Measurements from ENCODE around the gene SUPV3L1.
"Not testable (repeated sequence)": the region's sequence is repeated elsewhere in the genome, so short reads cannot be mapped to it uniquely, and the experiment has no call there.

DNA sequence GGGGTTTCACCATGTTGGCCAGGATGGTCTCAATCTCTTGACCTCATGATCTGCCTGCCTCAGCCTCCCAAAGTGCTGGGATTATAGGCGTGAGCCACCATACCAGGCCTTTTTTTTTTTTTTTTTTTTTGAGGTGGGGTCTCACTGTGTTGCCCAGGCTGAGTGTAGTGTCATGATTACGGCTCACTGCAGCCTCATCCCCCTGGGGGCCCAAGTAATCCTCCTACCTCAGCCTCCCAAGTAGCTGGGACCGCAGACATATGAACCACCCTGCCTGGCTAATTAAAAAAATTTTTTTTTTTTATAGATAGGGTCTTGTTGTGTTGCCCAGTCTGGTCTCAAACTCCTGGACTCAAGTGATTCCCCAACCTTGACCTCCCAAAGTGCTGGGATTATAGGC, 38.0 kb upstream of the SUPV3L1 start:
- TF ChIP-seq, protein P1, sequence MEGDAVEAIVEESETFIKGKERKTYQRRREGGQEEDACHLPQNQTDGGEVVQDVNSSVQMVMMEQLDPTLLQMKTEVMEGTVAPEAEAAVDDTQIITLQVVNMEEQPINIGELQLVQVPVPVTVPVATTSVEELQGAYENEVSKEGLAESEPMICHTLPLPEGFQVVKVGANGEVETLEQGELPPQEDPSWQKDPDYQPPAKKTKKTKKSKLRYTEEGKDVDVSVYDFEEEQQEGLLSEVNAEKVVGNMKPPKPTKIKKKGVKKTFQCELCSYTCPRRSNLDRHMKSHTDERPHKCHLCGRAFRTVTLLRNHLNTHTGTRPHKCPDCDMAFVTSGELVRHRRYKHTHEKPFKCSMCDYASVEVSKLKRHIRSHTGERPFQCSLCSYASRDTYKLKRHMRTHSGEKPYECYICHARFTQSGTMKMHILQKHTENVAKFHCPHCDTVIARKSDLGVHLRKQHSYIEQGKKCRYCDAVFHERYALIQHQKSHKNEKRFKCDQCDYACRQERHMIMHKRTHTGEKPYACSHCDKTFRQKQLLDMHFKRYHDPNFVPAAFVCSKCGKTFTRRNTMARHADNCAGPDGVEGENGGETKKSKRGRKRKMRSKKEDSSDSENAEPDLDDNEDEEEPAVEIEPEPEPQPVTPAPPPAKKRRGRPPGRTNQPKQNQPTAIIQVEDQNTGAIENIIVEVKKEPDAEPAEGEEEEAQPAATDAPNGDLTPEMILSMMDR (conservative IDR thresholded peaks at IDR 0.05; ENCODE audit: low read depth, low read length), result not testable (repeated sequence)
- not testable (repeated sequence) for TF ChIP-seq EZH2 (IDR thresholded peaks at IDR 0.05; ENCODE audit: borderline replicate concordance, low read depth, low read length, poor library complexity, severe bottlenecking)
